Measurements from ENCODE around the gene SEMA3E.

Gene SEMA3E

DNA sequence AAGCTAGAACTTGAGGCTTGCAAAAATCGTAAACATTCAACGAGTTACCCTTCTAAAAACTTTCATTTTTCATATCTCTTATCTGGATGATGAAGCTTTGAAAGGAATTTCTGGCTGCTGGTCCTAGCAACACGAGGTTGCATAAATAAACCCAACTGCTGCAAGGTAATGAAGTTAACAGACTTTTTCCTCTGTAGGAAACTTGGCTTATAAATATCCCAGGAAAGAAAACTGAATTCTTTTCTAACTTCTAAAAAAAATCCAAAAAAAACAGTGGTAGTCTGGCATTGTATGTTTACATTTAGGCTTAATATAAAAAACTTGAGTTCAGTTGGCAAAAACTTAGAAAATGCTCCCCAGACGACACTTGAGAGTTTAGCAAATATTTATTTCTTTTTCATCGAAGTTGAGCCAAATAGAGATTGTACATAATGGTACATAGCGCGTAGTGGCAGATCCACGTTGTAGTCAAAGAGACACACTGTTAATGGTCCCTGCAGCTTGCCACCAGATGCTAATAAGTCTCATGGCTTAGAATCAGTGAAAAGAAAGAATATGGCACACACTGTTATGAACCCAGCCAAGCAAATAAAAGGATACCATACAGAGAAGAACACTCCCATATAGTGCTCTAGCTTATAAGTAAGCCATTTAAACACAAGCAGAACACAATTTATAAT lies 285.9 kb downstream of the SEMA3E start:
- DNase-seq (ENCODE audit: low read depth in 1 of 2, low spot score in 1 of 2), result no peak
- Histone ChIP-seq H3K4me3 (replicated peaks; ENCODE audit: insufficient read depth, low read length) (no peak overlapping the region), H3K27me3 (ENCODE audit: insufficient read depth, poor library complexity, severe bottlenecking) (no peaks in the 10 kb centered on the region), H3K27ac (replicated peaks) (no peak overlapping the region)
- TF ChIP-seq SPI1 (IDR thresholded peaks at IDR 0.05; ENCODE audit: borderline replicate concordance, low read depth), result no peak
- TF ChIP-seq, protein P1, sequence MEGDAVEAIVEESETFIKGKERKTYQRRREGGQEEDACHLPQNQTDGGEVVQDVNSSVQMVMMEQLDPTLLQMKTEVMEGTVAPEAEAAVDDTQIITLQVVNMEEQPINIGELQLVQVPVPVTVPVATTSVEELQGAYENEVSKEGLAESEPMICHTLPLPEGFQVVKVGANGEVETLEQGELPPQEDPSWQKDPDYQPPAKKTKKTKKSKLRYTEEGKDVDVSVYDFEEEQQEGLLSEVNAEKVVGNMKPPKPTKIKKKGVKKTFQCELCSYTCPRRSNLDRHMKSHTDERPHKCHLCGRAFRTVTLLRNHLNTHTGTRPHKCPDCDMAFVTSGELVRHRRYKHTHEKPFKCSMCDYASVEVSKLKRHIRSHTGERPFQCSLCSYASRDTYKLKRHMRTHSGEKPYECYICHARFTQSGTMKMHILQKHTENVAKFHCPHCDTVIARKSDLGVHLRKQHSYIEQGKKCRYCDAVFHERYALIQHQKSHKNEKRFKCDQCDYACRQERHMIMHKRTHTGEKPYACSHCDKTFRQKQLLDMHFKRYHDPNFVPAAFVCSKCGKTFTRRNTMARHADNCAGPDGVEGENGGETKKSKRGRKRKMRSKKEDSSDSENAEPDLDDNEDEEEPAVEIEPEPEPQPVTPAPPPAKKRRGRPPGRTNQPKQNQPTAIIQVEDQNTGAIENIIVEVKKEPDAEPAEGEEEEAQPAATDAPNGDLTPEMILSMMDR (IDR thresholded peaks at IDR 0.05; ENCODE audit: insufficient read depth, low read length), result no peak
- no peak for TF ChIP-seq GABPA (IDR thresholded peaks at IDR 0.05; ENCODE audit: low read depth)
- TF ChIP-seq, protein P2, sequence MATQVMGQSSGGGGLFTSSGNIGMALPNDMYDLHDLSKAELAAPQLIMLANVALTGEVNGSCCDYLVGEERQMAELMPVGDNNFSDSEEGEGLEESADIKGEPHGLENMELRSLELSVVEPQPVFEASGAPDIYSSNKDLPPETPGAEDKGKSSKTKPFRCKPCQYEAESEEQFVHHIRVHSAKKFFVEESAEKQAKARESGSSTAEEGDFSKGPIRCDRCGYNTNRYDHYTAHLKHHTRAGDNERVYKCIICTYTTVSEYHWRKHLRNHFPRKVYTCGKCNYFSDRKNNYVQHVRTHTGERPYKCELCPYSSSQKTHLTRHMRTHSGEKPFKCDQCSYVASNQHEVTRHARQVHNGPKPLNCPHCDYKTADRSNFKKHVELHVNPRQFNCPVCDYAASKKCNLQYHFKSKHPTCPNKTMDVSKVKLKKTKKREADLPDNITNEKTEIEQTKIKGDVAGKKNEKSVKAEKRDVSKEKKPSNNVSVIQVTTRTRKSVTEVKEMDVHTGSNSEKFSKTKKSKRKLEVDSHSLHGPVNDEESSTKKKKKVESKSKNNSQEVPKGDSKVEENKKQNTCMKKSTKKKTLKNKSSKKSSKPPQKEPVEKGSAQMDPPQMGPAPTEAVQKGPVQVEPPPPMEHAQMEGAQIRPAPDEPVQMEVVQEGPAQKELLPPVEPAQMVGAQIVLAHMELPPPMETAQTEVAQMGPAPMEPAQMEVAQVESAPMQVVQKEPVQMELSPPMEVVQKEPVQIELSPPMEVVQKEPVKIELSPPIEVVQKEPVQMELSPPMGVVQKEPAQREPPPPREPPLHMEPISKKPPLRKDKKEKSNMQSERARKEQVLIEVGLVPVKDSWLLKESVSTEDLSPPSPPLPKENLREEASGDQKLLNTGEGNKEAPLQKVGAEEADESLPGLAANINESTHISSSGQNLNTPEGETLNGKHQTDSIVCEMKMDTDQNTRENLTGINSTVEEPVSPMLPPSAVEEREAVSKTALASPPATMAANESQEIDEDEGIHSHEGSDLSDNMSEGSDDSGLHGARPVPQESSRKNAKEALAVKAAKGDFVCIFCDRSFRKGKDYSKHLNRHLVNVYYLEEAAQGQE (IDR thresholded peaks at IDR 0.05; ENCODE audit: insufficient replicate concordance, low read depth), result no peak
- TF ChIP-seq POLR2AphosphoS5 (IDR thresholded peaks at IDR 0.05; ENCODE audit: low read depth), result no peak

DNA sequence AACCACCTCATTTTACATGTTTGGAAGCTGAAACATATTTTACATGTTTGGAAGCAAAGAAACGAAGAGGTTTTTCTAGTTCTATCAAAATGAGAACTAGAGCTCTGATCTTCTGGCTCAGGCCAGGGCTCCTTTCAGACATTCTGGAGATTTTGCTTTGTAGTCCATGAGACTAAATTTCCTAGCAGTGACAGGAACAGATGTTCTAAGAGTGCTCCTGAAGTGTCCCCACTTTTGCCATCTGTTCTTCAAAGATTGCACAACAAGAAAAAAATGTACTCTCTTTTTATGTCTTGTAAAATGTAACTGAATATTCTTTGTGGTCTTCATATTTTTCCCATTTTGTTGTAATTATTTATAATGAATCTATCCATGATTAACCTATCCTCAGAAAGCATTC lies 289.8 kb downstream of the SEMA3E start:
- no peak overlapping the region for H3K27ac ChIP-seq (replicated peaks)
- DNase-seq (ENCODE audit: low read depth in 1 of 2, low spot score in 1 of 2), result no peak
- no peaks in the 10 kb centered on the region for H3K27me3 ChIP-seq (ENCODE audit: insufficient read depth, poor library complexity, severe bottlenecking)
- no peak overlapping the region for H3K4me3 ChIP-seq (replicated peaks; ENCODE audit: insufficient read depth, low read length)
- TF ChIP-seq, protein P2 (IDR thresholded peaks at IDR 0.05; ENCODE audit: insufficient replicate concordance, low read depth), result no peak

DNA sequence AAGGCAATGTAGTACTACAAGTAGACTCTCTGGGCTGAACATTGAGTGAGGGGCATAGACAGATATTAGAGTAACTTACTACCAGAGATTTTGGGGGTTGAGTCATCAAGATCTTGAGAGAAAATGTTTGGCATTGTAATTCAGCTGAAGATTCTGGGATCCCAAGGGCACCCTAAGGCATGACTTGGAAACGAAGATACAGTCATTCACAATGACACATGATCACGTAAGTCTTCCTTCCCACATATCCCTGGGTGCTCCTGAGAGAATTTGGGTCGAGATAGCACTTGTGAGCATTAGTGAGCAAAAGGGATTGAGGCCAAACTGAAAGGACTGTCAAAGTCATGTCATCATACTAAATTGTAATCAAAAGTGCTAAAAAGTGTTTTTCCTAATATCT lies 293.8 kb downstream of the SEMA3E start:
- no peak for TF ChIP-seq POLR2AphosphoS5 (IDR thresholded peaks at IDR 0.05; ENCODE audit: low read depth)
- TF ChIP-seq, protein P2 (IDR thresholded peaks at IDR 0.05; ENCODE audit: insufficient replicate concordance, low read depth), result no peak
- no peak for TF ChIP-seq GABPA (IDR thresholded peaks at IDR 0.05; ENCODE audit: low read depth)
- TF ChIP-seq, protein P1 (IDR thresholded peaks at IDR 0.05; ENCODE audit: insufficient read depth, low read length), result no peak
- no peak for TF ChIP-seq SPI1 (IDR thresholded peaks at IDR 0.05; ENCODE audit: borderline replicate concordance, low read depth)
- Histone ChIP-seq H3K4me3 (replicated peaks; ENCODE audit: insufficient read depth, low read length) (no peak overlapping the region), H3K27ac (replicated peaks) (no peak overlapping the region), H3K27me3 (ENCODE audit: insufficient read depth, poor library complexity, severe bottlenecking) (no peaks in the 10 kb centered on the region)
- DNase-seq (ENCODE audit: low read depth in 1 of 2, low spot score in 1 of 2), result no peak
